Measurements from ENCODE around the gene PPP6R3. TPM values are rescaled to one million over a fixed set of nuclear protein-coding genes. Genes with fewer than 3 reads are reported as not detected.

The PPP6R3 gene
- total and polyA plus RNA-seq, 2 of the 8 experiments (the other 6 are each of a cell fraction or from before 2014, with no cell fraction given): 44.6 to 150 TPM

GRCh38 chr11:68546555-68546954 lies 86.0 kb downstream of the PPP6R3 start (continued):
- TF ChIP-seq FOSL1 (IDR thresholded peaks at IDR 0.05; ENCODE audit: insufficient read depth, low read depth, low read length): no peak
- TF ChIP-seq E2F6 (IDR thresholded peaks at IDR 0.05): no peak
- no peak for TF ChIP-seq TBP (IDR thresholded peaks at IDR 0.05; ENCODE audit: low read depth, low read length)
- no peak for TF ChIP-seq TAF1 (IDR thresholded peaks at IDR 0.05; ENCODE audit: low read depth, low read length)
